ENCODE results near the gene CUZD1. TPM values are rescaled to one million over a fixed set of nuclear protein-coding genes. Genes with fewer than 3 reads are reported as not detected.
A peak's percentile ranks its signal among the peaks of the same experiment; 100 is the strongest.
"Not testable (repeated sequence)": the region's sequence is repeated elsewhere in the genome, so short reads cannot be mapped to it uniquely, and the experiment has no call there.

CUZD1 gene
- 0.35 and 1.4 TPM in 2 replicates for total RNA-seq

DNA sequence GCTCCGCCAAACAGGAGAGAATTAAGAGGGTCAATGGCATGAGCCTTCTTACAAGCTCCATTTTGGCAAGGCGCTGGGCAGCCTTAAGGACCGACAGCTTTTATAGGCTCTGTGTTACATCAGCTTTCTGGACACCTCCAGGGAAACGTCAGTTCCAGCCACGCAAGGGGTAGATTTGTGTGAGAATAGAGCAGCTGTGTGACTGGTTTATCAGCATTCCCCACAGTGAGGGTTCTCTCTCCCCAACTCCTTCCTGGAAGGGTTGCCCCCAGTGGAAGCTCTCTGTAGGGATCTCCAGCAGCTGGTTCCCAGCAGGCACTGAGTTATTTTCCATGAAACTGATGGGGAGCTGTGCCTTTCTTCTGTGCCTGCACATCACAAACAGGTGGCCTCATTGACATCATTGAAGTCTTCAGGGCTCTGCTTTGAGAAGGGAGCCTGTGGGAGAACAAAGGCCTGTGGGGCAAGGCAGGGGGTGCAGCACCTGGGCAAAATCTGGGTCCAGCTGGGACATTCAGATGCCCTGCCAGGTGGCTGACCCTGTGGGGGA is at the start of gene CUZD1:
Gene CUZD1, minus strand, starts transcription at position 75 of the 550 bp plus-strand sequence. Its CDS starts 14 bp downstream, at position 61.
- no peak for DNase-seq (ENCODE audit: extremely low read depth, low read depth, low spot score)

DNA sequence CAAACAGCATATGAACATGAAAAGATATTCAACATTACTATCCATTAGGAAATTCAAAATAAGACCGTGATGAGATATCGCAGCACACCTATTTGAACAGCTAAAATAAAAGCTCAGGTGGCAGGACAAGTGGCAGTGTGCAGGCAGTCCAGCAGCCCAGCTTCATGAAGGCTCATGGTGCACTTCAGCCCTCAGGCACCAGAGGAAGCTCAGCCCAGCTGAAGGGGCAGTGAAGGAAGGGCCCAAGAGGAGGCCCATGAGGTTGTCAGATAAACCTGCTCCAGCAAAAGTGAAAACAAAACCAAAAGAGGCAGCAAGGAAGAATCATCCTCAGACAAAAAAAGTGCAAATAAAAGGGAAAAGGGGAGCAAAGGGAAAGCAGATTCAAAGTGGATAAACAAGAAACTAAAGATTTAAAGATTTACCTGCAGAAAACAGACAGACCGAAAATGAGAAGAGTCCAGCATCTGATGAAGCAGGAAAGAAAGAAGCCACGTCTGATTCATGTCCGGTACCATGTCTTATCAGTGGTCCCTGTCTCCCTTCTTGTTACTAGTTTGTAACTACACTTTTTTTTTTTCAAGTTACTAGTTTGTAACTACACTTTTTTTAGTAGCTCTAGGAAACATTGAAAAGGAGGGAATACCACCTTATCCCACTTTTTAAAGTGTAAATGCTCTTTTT is 48.7 kb upstream of the CUZD1 start:
- no peak for DNase-seq (ENCODE audit: extremely low read depth, low read depth, low spot score)

- no peak for DNase-seq (ENCODE audit: extremely low read depth, low read depth, low spot score)
Measured at GRCh38 chr10:122884166-122884565, 38.5 kb upstream of the CUZD1 start.

- DNase-seq (ENCODE audit: extremely low read depth, low read depth, low spot score), result no peak
Measured at GRCh38 chr10:122882766-122883165, 37.1 kb upstream of the CUZD1 start.

- peak; percentile 96 for DNase-seq (ENCODE audit: extremely low read depth, low read depth, low spot score)
Measured at GRCh38 chr10:122879339-122880273, 33.9 kb upstream of the CUZD1 start, which contains the start of gene FAM24B. Gene FAM24B, minus strand, starts transcription at chr10:122879581. Its CDS starts 29,066 bp downstream, at chr10:122850515.

GRCh38 chr10:122878799-122879338 is 33.2 kb upstream of the CUZD1 start:
- no peak for DNase-seq (ENCODE audit: extremely low read depth, low read depth, low spot score)

GRCh38 chr10:122877264-122877663 is 31.6 kb upstream of the CUZD1 start:
- no peak for DNase-seq (ENCODE audit: extremely low read depth, low read depth, low spot score)

GRCh38 chr10:122876467-122876855 is 30.8 kb upstream of the CUZD1 start:
- no peak for DNase-seq (ENCODE audit: extremely low read depth, low read depth, low spot score)

DNA sequence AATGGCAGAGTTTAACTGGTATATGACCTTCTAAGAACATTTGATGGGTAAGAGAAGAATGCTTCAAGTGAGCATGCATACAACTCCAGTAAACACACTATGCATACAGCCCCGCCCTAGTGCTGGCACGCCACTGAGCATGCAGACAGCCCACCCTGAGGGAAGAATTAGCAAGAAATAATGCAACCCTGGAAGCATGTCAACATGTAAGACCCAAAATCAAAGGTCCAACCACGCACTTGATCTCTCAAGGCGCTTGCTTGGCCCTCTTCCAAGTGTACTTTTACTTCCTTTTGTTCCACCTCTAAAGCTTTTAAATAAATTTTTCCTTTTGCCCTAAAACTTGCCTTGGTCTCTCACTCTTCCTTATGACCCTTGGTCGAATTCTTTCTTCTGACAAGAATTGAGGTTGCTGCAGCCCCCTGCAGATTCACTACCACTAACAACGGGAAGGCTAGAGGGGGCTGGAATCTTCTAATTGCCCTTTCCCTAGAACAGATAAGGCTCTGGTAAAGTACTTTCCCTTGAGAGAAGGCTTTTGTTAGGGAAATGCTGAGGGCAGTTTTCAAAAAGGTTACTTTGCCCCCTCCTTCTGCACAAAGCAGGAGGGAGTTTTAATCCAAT is 30.3 kb upstream of the CUZD1 start:
- no peak for DNase-seq (ENCODE audit: extremely low read depth, low read depth, low spot score)

DNA sequence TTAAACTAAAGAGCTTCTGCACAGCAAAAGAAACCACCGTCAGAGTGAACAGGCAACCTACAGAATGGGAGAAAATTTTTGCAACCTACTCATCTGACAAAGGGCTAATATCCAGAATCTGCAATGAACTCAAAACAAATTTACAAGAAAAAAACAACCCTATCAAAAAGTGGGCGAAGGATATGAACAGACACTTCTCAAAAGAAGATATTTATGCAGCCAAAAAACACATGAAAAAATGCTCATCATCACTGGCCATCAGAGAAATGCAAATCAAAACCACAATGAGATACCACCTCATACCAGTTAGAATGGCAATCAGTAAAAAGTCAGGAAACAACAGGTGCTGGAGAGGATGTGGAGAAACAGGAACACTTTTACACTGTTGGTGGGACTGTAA is 26.3 kb upstream of the CUZD1 start:
- not testable (repeated sequence) for DNase-seq (ENCODE audit: extremely low read depth, low read depth, low spot score)

- not testable (repeated sequence) for DNase-seq (ENCODE audit: extremely low read depth, low read depth, low spot score)
Measured at GRCh38 chr10:122868768-122869167, 23.1 kb upstream of the CUZD1 start.

DNA sequence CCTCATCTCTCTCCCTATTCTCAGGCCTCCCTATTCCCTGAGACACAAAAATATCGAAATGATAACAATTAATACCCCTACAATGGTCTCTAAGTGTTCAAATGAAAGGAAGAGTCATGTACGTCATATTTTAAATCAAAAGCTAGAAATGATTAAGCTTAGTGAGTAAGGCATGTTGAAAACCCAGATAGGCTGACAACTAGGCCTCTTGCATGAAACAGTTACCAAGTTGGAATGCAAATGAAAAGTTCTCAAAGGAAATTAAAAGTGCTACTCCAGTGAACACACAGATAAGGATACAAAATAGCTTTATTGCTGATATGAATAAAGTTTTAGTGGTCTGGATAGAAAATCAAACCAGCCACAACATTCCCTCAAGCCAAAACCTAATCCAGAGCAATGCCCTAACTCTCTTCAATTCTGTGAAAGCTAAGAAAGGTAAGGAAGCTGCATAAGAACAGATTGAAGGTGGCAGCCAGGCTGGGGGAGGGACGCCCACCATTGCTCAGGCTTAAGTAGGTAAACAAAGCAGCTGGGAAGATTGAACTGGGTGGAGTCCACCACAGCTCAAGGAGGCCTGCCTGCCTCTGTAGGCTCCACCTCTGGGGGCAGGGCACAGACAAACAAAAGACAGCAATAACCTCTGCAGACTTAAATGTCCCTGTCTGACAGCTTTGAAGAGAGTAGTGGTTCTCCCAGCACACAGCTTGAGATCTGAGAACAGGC is 21.3 kb upstream of the CUZD1 start:
- DNase-seq (ENCODE audit: extremely low read depth, low read depth, low spot score), result not testable (repeated sequence)

DNA sequence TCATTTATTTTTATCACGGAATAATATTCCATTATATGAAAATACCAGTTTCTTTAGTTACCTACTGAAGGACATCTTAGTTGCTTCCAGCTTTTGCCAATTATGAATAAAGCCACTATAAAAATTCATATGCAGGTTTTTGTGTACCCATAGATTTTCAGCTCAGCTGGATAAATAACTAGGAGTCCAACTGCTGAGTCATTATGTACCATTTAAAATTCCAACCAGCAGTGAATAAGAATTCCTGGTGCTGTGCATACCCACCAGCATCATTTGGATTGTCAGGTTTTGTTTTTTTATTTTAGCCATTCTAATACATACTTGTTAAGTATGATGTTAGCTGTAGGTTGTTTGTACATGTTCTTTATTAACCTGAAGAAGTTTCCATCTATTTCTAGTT is 19.2 kb upstream of the CUZD1 start:
- no peak for DNase-seq (ENCODE audit: extremely low read depth, low read depth, low spot score)

DNA sequence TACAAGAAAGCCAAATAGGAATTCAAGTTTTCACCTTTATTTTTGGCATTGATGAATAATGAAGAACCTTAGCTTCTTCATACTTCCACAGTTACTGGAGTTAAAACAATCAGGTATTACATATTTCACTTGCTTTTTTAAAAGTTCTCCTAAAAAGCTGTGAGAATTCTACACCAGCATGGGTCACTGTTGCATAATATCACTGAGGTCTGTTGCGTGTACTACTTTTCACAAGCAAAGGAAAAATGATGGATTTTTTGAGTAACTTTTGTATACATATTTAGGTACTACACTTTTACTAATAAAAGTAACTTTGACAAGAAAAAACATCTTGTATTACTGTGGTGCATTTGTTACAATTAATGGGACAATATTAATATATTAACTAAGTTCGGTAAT is 18.5 kb upstream of the CUZD1 start:
- DNase-seq (ENCODE audit: extremely low read depth, low read depth, low spot score), result no peak

DNA sequence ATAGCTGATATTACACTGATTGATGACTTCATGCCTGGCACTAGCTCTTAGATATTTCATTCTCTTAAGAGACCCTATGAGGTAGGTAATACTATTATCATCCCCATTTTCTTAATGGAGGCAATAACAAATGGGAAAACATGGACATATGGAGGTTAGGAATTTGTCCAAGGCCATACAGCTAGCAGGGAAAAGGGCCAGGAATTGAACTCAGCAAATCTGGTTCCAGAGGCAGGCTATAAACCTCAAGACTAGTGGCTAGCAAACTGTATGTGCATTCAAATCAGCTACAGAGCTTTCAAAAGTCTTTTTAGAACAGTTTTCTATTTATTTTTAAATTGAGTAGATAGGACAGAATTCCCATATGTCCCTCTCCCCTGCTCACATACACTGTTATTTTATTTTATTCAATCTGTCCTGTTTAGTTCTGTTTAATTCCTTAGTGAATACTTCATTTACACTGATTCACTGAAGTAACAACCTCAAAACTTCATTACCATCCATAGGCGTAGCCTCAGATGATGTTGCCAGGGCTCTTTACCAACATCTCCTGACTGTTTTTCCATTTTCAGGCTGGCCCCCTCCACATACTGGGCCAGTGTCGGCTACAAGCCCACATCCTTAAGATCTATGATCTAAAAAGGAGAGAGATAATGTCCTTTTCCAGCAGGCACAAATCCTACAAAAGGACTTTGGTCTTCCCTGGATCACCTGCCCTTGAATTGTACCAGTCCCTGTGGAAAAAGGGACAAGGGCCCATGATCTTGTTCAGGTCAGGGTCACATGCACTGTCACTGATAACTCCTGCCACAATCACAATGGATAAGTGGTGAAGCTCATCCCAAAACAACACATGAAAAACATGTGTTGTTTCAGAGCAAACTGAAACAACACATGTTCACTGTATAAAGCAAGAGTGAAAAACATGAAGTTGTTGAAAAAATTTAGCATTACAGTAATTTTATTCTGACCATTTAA is 17.8 kb upstream of the CUZD1 start:
- DNase-seq (ENCODE audit: extremely low read depth, low read depth, low spot score), result no peak

DNA sequence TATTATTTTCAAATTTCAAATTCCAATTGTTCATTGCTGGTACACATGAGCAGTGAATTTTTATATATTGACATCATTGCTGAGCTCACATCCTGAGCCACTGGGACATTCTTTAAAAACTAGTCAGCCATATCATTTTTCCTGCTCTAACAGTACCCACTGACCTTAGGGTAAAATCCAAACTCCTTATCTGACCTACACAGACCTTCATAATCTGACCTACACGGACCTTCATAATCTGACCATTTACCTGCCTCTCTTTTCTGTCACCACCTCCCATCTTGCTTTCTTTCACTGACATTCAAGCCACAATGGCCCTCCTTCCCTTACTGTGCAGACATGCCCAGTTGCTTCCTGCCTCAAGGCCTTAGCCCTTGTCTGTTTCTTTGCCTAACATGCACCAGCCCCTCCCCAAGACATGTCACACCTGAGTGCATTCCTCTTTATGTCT is 16.1 kb upstream of the CUZD1 start:
- peak; percentile 73 for DNase-seq (ENCODE audit: extremely low read depth, low read depth, low spot score)

DNA sequence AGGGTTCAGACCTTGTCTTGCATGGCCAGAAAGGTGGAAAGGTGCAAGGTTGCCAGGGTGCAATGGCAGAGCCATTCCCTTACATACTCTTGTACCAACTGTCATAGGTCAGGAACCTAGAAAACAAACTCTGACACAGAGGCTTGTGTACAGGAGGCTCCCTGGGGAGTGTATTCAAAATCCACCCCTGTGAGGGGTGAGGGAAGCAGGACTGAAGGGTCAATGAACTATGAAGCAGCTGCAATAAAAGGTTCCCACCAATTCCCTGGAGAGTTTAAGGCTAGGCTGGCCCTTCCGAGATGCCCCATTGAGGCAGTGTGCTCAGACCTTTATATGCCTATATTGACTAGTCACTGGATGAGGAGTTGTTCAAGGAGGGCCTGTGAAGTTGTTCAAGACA is 13.9 kb upstream of the CUZD1 start:
- DNase-seq (ENCODE audit: extremely low read depth, low read depth, low spot score), result no peak

DNA sequence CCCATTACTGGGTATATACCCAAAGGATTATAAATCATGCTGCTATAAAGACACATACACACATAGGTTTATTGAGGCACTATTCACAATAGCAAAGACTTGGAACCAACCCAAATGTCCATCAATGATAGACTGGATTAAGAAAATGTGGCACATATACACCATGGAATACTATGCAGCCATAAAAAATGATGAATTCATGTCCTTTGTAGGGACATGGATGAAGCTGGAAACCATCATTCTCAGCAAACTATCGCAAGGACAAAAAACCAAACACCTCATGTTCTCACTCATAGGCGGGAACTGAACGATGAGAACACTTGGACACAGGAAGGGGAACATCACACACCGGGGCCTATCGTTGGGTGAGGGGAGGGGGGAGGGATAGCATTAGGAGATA is 12.4 kb upstream of the CUZD1 start:
- not testable (repeated sequence) for DNase-seq (ENCODE audit: extremely low read depth, low read depth, low spot score)

DNA sequence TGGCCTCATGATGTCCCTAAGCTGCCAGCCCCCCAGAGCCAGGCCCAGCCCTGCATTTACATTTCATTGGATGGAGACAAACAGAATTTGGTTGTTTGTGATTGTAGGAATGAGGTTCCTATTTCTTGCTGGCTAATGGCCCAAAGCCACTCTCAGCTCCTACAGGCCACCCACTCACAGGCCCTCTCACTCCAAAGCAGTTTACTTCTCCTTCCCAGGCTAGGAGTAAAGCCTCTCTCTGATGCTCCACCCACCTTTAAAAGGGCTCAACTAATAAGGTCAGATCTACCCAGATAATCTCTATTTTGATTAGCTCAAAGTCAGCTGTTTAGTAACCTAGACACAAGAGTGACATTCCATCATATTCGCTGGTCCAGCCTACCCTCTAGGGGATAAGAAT is 11.2 kb upstream of the CUZD1 start:
- DNase-seq (ENCODE audit: extremely low read depth, low read depth, low spot score), result no peak
